Endothelial cell of umbilical vein (primary cell): ENCODE measurements around the gene GLRA2. TPM values are rescaled to one million over a fixed set of nuclear protein-coding genes. Genes with fewer than 3 reads are reported as not detected.

Experiments used
- BruUV-seq: library from RNA; stranded (reverse); fragments of 400-500 nt; replicated peaks from 2 replicates; lab custom pipeline; 2021; lab: Mats Ljungman, UMichigan
- CTCF ChIA-PET: fragments of 300-600, 350-600 bp; sonication (Branson Sonifier 250); formaldehyde crosslinking; loops from one replicate; lab custom pipeline; 2021; ENCODE audit warnings: antibody characterized with exemption, inconsistent platforms; lab: Charles Lee
- POLR2A ChIA-PET: fragments of 300-600, 350-600 bp; sonication (Branson Sonifier 250); formaldehyde crosslinking; loops from one replicate; lab custom pipeline; 2021; ENCODE audit warnings: antibody characterized with exemption, inconsistent platforms; lab: Charles Lee
- DNase-seq: peaks from one replicate; pipeline ENCODE4 v3.0.0-alpha.2; 2011; ENCODE audit warnings: low read depth, low spot score
- FAIRE-seq: peaks from 2 replicates; lab custom pipeline; 2011; peaks lifted over from hg19 to GRCh38; lab: Jason Lieb, UNC
- H2AFZ ChIP-seq: 2 replicates; pipeline ENCODE4 v1.6.0; 2012; ENCODE audit warnings: low read depth, low read length, control low read depth, inconsistent platforms
- H3K27ac ChIP-seq: 2 replicates; pipeline ENCODE4 v1.5.1; 2011; ENCODE audit warnings: low read depth, mild to moderate bottlenecking, control low read depth, low read length, moderate library complexity; ENCODE audit not compliant: insufficient read depth
- H3K27me3 ChIP-seq, 2 experiments: 2 replicates each; pipeline versions ENCODE4 v1.6.0 to v1.6.1; 2011; ENCODE audit warnings: low read length in 2 of 2, mixed read lengths in 1 of 2; ENCODE audit not compliant: control insufficient read depth in 2 of 2, insufficient read depth in 2 of 2
- H3K36me3 ChIP-seq, 2 experiments: 2 replicates in 1 of 2; 3 replicates in 1 of 2; pipeline ENCODE4 v1.5.1; 2011; ENCODE audit warnings: low read length in 2 of 2, mild to moderate bottlenecking in 1 of 2, moderate library complexity in 1 of 2; ENCODE audit not compliant: control insufficient read depth in 2 of 2, insufficient read depth in 2 of 2; ENCODE audit errors: extremely low read depth in 1 of 2
- H3K4me1 ChIP-seq: 3 replicates; pipeline ENCODE4 v1.5.1; 2011; ENCODE audit warnings: mild to moderate bottlenecking, low read length; ENCODE audit not compliant: control insufficient read depth, insufficient read depth; ENCODE audit errors: extremely low read depth
- H3K4me2 ChIP-seq: 2 replicates; pipeline ENCODE4 v1.6.1; 2011; ENCODE audit warnings: low read length, control low read depth, mixed read lengths; ENCODE audit not compliant: insufficient read depth
- H3K4me3 ChIP-seq, 3 experiments: fragments of 200-600 bp in 1 of 3; sonication (generic), shearing (Covaris generic) in 1 of 3; replicated peaks in 1 of 3; 2 replicates each; pipeline ENCODE4 v1.5.1; 2011 to 2016; ENCODE audit warnings: control low read depth in 3 of 3, low read length in 3 of 3, mild to moderate bottlenecking in 2 of 3, inconsistent platforms in 1 of 3, low read depth in 1 of 3, moderate library complexity in 1 of 3; ENCODE audit not compliant: insufficient read depth in 1 of 3
- H3K79me2 ChIP-seq: 2 replicates; pipeline ENCODE4 v1.6.0; 2012; ENCODE audit warnings: low read length, inconsistent platforms; ENCODE audit not compliant: control insufficient read depth, insufficient read depth
- H3K9ac ChIP-seq: replicated peaks from 2 replicates; pipeline ENCODE3; 2011; ENCODE audit warnings: low read length, control low read depth; ENCODE audit not compliant: insufficient read depth; ENCODE audit errors: extremely low read depth
- H3K9me1 ChIP-seq: replicated peaks from 3 replicates; pipeline ENCODE4 v1.6.0; 2011; ENCODE audit warnings: mild to moderate bottlenecking, low read length; ENCODE audit not compliant: control insufficient read depth, insufficient read depth; ENCODE audit errors: extremely low read depth
- H3K9me3 ChIP-seq: replicated peaks from 2 replicates; pipeline ENCODE4 v1.5.1; 2012; ENCODE audit warnings: low read length, inconsistent platforms; ENCODE audit not compliant: control insufficient read depth, insufficient read depth
- H4K20me1 ChIP-seq: replicated peaks from 2 replicates; pipeline ENCODE3; 2011; ENCODE audit warnings: mild to moderate bottlenecking, low read length; ENCODE audit not compliant: control insufficient read depth, insufficient read depth; ENCODE audit errors: extremely low read depth
- CTCF ChIP-seq, 2 donors: IDR thresholded peaks; 1 replicate in 1 of 2; 2 replicates in 1 of 2; pipeline ENCODE4 v1.5.1; 2011; ENCODE audit warnings: low read length in 2 of 2, mild to moderate bottlenecking in 2 of 2, moderate library complexity in 2 of 2, control low read depth in 1 of 2, inconsistent platforms in 1 of 2, low read depth in 1 of 2; ENCODE audit not compliant: insufficient read depth in 1 of 2; ENCODE audit errors: extremely low read depth in 1 of 2
- EZH2 ChIP-seq: IDR thresholded peaks from 2 replicates; pipeline ENCODE4 v1.6.1; 2012; ENCODE audit warnings: borderline replicate concordance, low read depth, mild to moderate bottlenecking, moderate library complexity, low read length, inconsistent platforms; ENCODE audit not compliant: severe bottlenecking
- FOS ChIP-seq: IDR thresholded peaks from 2 replicates; pipeline ENCODE4 v1.6.1; 2011; ENCODE audit warnings: mild to moderate bottlenecking, low read length, moderate library complexity, borderline replicate concordance; ENCODE audit not compliant: insufficient read depth
- GATA2 ChIP-seq: IDR thresholded peaks from 2 replicates; pipeline ENCODE4 v1.7.0; 2011; ENCODE audit warnings: low read depth, mild to moderate bottlenecking, moderate library complexity, mixed read lengths, low read length; ENCODE audit not compliant: insufficient read length, insufficient read depth
- JUN ChIP-seq: IDR thresholded peaks from 2 replicates; pipeline ENCODE4 v1.6.1; 2011; ENCODE audit warnings: borderline replicate concordance, low read depth; ENCODE audit not compliant: insufficient read length, insufficient read depth
- MAX ChIP-seq: IDR thresholded peaks from 2 replicates; pipeline ENCODE4 v1.6.1; 2011; ENCODE audit not compliant: insufficient read depth, insufficient read length
- MYC ChIP-seq: IDR thresholded peaks from one replicate; pipeline ENCODE4 v1.6.1; 2011; ENCODE audit warnings: mild to moderate bottlenecking, low read depth, low read length
- POLR2A ChIP-seq: IDR thresholded peaks from 2 replicates; pipeline ENCODE4 v1.6.1; 2012; ENCODE audit warnings: low read depth, mild to moderate bottlenecking, control low read depth, low read length
- POLR2AphosphoS5 ChIP-seq: IDR thresholded peaks from 2 replicates; pipeline ENCODE4 v1.6.1; 2012; ENCODE audit warnings: low read depth, mild to moderate bottlenecking, control low read depth, low read length, moderate library complexity; ENCODE audit not compliant: insufficient read depth
- dilution Hi-C: fragments of 300-500 bp; cut with MboI; formaldehyde crosslinking; loops from one replicate; pipeline ENCODE4 v1.15.0; 2019; ENCODE audit warnings: low sequenced_read_pairs; ENCODE audit not compliant: extremely low pct_ligation_motif_present
- intact Hi-C: fragments of 100-400 bp; cut with micrococcal nuclease; formaldehyde crosslinking; loops from one replicate; pipeline ENCODE4 v1.10.0; 2022
- polyA plus RNA-seq, 4 experiments: library from polyadenylated mRNA; depleted of rRNA in 3 of 4; stranded (reverse) in 3 of 4; unstranded in 1 of 4; fragments of >200 nt; gene quantifications; 2 replicates each; pipeline versions ENCODE4 v1.2.1 to v1.2.3, GENCODE V29; 2011 to 2012; ENCODE audit warnings: missing spikeins in 1 of 4
- total RNA-seq: library from RNA; stranded (reverse); gene quantifications from 2 replicates; pipeline ENCODE4 v1.2.3, GENCODE V29; 2021

GLRA2 gene
- total and polyA plus RNA-seq, 2 donors (not counting 3 experiments of a cell fraction or from before 2014, with no cell fraction given), result not detected

- intact Hi-C loops, result no loop called here
- Histone ChIP-seq H3K79me2 (no peaks in the 10 kb centered on the region), H3K4me2 (no peak overlapping the region), H4K20me1 (no peaks in the 10 kb centered on the region), H3K27ac (no peak overlapping the region), H3K4me3 (no peak overlapping the region), H3K9me3 (no peaks in the 10 kb centered on the region), H3K36me3 (no peaks in the 10 kb centered on the region), H3K9me1 (no peaks in the 10 kb centered on the region), H3K27me3 (no peaks in the 10 kb centered on the region), H3K9ac (no peak overlapping the region), H2AFZ (no peak overlapping the region), H3K4me1 (no peaks in the 10 kb centered on the region)
- no peak for FAIRE-seq
- BruUV-seq, result no TSS peak
- no peak for TF ChIP-seq EZH2
- POLR2A ChIA-PET, result no interaction called here
- CTCF ChIA-PET, result no interaction called here
- DNase-seq, result no peak
- dilution Hi-C loops, result no loop called here
These were observed 24.3 kb upstream of the GLRA2 start for GRCh38 chrX:14504960-14505538.

- Histone ChIP-seq H3K4me1 (no peaks in the 10 kb centered on the region), H3K36me3 (no peaks in the 10 kb centered on the region), H2AFZ (no peak overlapping the region), H3K9me3 (no peaks in the 10 kb centered on the region), H4K20me1 (no peaks in the 10 kb centered on the region), H3K79me2 (no peaks in the 10 kb centered on the region), H3K27me3 (no peaks in the 10 kb centered on the region), H3K27ac (no peak overlapping the region), H3K4me2 (no peak overlapping the region), H3K4me3 (no peak overlapping the region), H3K9me1 (no peaks in the 10 kb centered on the region), H3K9ac (no peak overlapping the region)
- DNase-seq (no peak), FAIRE-seq (no peak)
- dilution Hi-C loops, result no loop called here
- TF ChIP-seq JUN (no peak), MYC (no peak), POLR2A (no peak), FOS (no peak), GATA2 (no peak), MAX (no peak), CTCF (IDR thresholded peaks at IDR 0.05; ENCODE audit: extremely low read depth in 1 of 2, insufficient read depth in 1 of 2, low read depth in 1 of 2, low read length in 2 of 2) (no peak), POLR2AphosphoS5 (no peak), EZH2 (no peak)
- intact Hi-C loops, result no loop called here
- CTCF ChIA-PET, result no interaction called here
- POLR2A ChIA-PET, result no interaction called here
- BruUV-seq, result no TSS peak
These were observed 23.7 kb upstream of the GLRA2 start for GRCh38 chrX:14505648-14506047.
